Fibroblast of lung (primary cell): ENCODE measurements around the gene DUSP7. TPM values are rescaled to one million over a fixed set of nuclear protein-coding genes. Genes with fewer than 3 reads are reported as not detected.

Source experiments
- DNase-seq, 2 donors: peaks; one replicate each; pipeline versions ENCODE4 v3.0.0 to v3.0.0-alpha.2; 2010; ENCODE audit warnings: low read depth in 2 of 2
- H2AFZ ChIP-seq: 2 replicates; pipeline ENCODE4 v1.5.1; 2012; ENCODE audit warnings: low read length, control low read depth, inconsistent platforms
- H3K27ac ChIP-seq: 2 replicates; pipeline ENCODE4 v1.5.1; 2011; ENCODE audit warnings: low read length, control low read depth; ENCODE audit not compliant: insufficient read depth
- H3K27me3 ChIP-seq: 2 replicates; pipeline ENCODE4 v1.5.1; 2011; ENCODE audit warnings: mild to moderate bottlenecking, low read length; ENCODE audit not compliant: control insufficient read depth, insufficient read depth
- H3K36me3 ChIP-seq: 2 replicates; pipeline ENCODE4 v1.5.1; 2011; ENCODE audit warnings: low read length; ENCODE audit not compliant: control insufficient read depth, insufficient read depth
- H3K4me1 ChIP-seq: 2 replicates; pipeline ENCODE4 v1.5.1; 2011; ENCODE audit warnings: low read length; ENCODE audit not compliant: control insufficient read depth, insufficient read depth; ENCODE audit errors: extremely low read depth
- H3K4me2 ChIP-seq: 2 replicates; pipeline ENCODE4 v1.5.1; 2011; ENCODE audit warnings: low read length, control low read depth; ENCODE audit not compliant: insufficient read depth; ENCODE audit errors: extremely low read depth
- H3K4me3 ChIP-seq, 4 experiments: fragments of 200-600 bp in 1 of 4; sonication (generic) in 1 of 4; replicated peaks in 1 of 4; 2 replicates each; pipeline ENCODE4 v1.5.1; 2011 to 2016; ENCODE audit warnings: low read length in 4 of 4, low read depth in 3 of 4, mild to moderate bottlenecking in 3 of 4, control low read depth in 2 of 4, inconsistent platforms in 1 of 4, mixed read lengths in 1 of 4; ENCODE audit not compliant: insufficient read depth in 1 of 4; ENCODE audit errors: control extremely low read depth in 1 of 4
- H3K79me2 ChIP-seq: 2 replicates; pipeline ENCODE4 v1.5.1; 2012; ENCODE audit warnings: mild to moderate bottlenecking, low read length, inconsistent platforms; ENCODE audit not compliant: control insufficient read depth, insufficient read depth
- H3K9ac ChIP-seq: 2 replicates; pipeline ENCODE4 v1.5.1; 2011; ENCODE audit warnings: mild to moderate bottlenecking, low read length, control low read depth; ENCODE audit not compliant: insufficient read depth
- H3K9me3 ChIP-seq: 2 replicates; pipeline ENCODE4 v1.5.1; 2012; ENCODE audit warnings: low read depth, low read length; ENCODE audit not compliant: control insufficient read depth, insufficient read depth
- H4K20me1 ChIP-seq: 2 replicates; pipeline ENCODE4 v1.5.1; 2011; ENCODE audit warnings: low read length; ENCODE audit not compliant: control insufficient read depth, insufficient read depth; ENCODE audit errors: extremely low read depth
- CTCF ChIP-seq, 2 donors: IDR thresholded peaks in 1 of 2; conservative IDR thresholded peaks in 1 of 2; 1 replicate in 1 of 2; 2 replicates in 1 of 2; pipeline ENCODE4 v1.5.1; 2011 to 2012; ENCODE audit warnings: low read length in 2 of 2, control low read depth in 1 of 2, inconsistent platforms in 1 of 2, low read depth in 1 of 2, mild to moderate bottlenecking in 1 of 2
- EZH2 ChIP-seq: IDR thresholded peaks from 2 replicates; pipeline ENCODE4 v1.5.1; 2012; ENCODE audit warnings: low read length, control low read depth, mild to moderate bottlenecking; ENCODE audit errors: missing control alignments
- polyA plus RNA-seq, 2 donors: library from polyadenylated mRNA; depleted of rRNA in 1 of 2; stranded (reverse) in 1 of 2; unstranded in 1 of 2; fragments of >200 nt; gene quantifications; 2 replicates each; pipeline ENCODE4 v1.2.1, GENCODE V29; 2011 to 2012; ENCODE audit warnings: missing spikeins in 1 of 2
- total RNA-seq: library from RNA; depleted of rRNA; stranded (reverse); fragments of >200 nt; gene quantifications from 2 replicates; pipeline ENCODE4 v1.2.1, GENCODE V29; 2014

The DUSP7 gene
- total and polyA plus RNA-seq, 2 donors (not counting 1 experiment from before 2014, with no cell fraction given): 5.6 to 26.5 TPM

- Histone ChIP-seq H3K36me3 (peaks cover 6% of the 10 kb centered on the region), H3K4me3 (peak overlapping the region; percentile 54 to 66 (median 64)), H3K27ac (no peak overlapping the region), H3K4me2 (peak overlapping the region; percentile 95), H3K4me1 (peaks cover 26% of the 10 kb centered on the region), H3K79me2 (peaks cover 25% of the 10 kb centered on the region), H3K9me3 (no peaks in the 10 kb centered on the region), H3K27me3 (no peaks in the 10 kb centered on the region), H4K20me1 (no peaks in the 10 kb centered on the region), H3K9ac (peak overlapping the region; percentile 33), H2AFZ (peak overlapping the region; percentile 95)
- TF ChIP-seq EZH2 (no peak), CTCF (conservative IDR thresholded peaks at IDR 0.05 in 1 of 2, IDR thresholded peaks at IDR 0.05 in 1 of 2; ENCODE audit: low read depth in 1 of 2, low read length in 2 of 2) (peak in 1 of 2 donors; percentile 3)
- no peak for DNase-seq
These were observed 1.6 kb upstream of the DUSP7 start for GRCh38 chr3:52057812-52058495.

GRCh38 chr3:52056968-52057811 is 819 bp upstream of the DUSP7 start:
- peak; percentile 97 to 98 for DNase-seq
- TF ChIP-seq EZH2: no peak
- no peak for TF ChIP-seq CTCF (conservative IDR thresholded peaks at IDR 0.05 in 1 of 2, IDR thresholded peaks at IDR 0.05 in 1 of 2; ENCODE audit: low read depth in 1 of 2, low read length in 2 of 2)
- Histone ChIP-seq H3K27me3 (no peaks in the 10 kb centered on the region), H3K9ac (peak overlapping the region; percentile 69), H3K4me2 (peak overlapping the region; percentile 99), H3K4me1 (peaks cover 28% of the 10 kb centered on the region), H2AFZ (peak overlapping the region; percentile 95), H3K27ac (peak overlapping the region; percentile 81), H3K36me3 (peaks cover 6% of the 10 kb centered on the region), H4K20me1 (no peaks in the 10 kb centered on the region), H3K79me2 (peaks cover 30% of the 10 kb centered on the region), H3K4me3 (peak overlapping the region; percentile 54 to 75 (median 69)), H3K9me3 (no peaks in the 10 kb centered on the region)
